ENCODE results near the gene GZMM. TPM values are rescaled to one million over a fixed set of nuclear protein-coding genes. Genes with fewer than 3 reads are reported as not detected.

The GZMM gene
- total and polyA plus RNA-seq, 2 experiments from 2014 or later = 0.29 TPM; not detected in 1

DNA sequence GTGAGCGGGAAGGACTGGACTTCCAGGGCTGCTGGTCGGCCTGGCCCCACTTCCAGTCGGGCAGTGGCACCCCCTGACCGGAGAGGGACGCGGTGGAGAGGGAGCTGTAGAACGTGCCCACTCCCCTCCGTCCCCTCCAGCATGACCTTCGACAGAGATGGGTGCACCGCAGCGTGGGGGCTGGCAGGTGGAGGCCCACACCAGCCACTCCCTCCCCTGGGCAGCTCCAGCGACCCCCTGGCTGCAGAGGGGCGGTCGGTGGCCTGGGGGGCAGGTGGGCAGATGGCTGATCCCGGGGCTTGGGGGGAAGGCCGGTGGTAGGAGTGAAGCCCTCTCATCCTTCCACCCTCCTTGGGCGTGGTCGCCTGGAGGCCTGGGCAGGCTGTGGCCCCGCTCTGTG is 48.2 kb downstream of the GZMM start (continued):
- TF ChIP-seq, protein P1, sequence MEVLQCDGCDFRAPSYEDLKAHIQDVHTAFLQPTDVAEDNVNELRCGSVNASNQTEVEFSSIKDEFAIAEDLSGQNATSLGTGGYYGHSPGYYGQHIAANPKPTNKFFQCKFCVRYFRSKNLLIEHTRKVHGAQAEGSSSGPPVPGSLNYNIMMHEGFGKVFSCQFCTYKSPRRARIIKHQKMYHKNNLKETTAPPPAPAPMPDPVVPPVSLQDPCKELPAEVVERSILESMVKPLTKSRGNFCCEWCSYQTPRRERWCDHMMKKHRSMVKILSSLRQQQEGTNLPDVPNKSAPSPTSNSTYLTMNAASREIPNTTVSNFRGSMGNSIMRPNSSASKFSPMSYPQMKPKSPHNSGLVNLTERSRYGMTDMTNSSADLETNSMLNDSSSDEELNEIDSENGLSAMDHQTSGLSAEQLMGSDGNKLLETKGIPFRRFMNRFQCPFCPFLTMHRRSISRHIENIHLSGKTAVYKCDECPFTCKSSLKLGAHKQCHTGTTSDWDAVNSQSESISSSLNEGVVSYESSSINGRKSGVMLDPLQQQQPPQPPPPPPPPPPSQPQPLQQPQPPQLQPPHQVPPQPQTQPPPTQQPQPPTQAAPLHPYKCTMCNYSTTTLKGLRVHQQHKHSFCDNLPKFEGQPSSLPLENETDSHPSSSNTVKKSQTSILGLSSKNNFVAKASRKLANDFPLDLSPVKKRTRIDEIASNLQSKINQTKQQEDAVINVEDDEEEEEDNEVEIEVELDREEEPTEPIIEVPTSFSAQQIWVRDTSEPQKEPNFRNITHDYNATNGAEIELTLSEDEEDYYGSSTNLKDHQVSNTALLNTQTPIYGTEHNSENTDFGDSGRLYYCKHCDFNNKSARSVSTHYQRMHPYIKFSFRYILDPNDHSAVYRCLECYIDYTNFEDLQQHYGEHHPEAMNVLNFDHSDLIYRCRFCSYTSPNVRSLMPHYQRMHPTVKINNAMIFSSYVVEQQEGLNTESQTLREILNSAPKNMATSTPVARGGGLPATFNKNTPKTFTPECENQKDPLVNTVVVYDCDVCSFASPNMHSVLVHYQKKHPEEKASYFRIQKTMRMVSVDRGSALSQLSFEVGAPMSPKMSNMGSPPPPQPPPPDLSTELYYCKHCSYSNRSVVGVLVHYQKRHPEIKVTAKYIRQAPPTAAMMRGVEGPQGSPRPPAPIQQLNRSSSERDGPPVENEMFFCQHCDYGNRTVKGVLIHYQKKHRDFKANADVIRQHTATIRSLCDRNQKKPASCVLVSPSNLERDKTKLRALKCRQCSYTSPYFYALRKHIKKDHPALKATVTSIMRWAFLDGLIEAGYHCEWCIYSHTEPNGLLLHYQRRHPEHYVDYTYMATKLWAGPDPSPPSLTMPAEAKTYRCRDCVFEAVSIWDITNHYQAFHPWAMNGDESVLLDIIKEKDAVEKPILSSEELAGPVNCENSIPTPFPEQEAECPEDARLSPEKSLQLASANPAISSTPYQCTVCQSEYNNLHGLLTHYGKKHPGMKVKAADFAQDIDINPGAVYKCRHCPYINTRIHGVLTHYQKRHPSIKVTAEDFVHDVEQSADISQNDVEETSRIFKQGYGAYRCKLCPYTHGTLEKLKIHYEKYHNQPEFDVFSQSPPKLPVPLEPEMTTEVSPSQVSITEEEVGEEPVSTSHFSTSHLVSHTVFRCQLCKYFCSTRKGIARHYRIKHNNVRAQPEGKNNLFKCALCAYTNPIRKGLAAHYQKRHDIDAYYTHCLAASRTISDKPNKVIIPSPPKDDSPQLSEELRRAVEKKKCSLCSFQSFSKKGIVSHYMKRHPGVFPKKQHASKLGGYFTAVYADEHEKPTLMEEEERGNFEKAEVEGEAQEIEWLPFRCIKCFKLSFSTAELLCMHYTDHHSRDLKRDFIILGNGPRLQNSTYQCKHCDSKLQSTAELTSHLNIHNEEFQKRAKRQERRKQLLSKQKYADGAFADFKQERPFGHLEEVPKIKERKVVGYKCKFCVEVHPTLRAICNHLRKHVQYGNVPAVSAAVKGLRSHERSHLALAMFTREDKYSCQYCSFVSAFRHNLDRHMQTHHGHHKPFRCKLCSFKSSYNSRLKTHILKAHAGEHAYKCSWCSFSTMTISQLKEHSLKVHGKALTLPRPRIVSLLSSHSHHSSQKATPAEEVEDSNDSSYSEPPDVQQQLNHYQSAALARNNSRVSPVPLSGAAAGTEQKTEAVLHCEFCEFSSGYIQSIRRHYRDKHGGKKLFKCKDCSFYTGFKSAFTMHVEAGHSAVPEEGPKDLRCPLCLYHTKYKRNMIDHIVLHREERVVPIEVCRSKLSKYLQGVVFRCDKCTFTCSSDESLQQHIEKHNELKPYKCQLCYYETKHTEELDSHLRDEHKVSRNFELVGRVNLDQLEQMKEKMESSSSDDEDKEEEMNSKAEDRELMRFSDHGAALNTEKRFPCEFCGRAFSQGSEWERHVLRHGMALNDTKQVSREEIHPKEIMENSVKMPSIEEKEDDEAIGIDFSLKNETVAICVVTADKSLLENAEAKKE (CRISPR knock-in tag; IDR thresholded peaks at IDR 0.05) = no peak

DNA sequence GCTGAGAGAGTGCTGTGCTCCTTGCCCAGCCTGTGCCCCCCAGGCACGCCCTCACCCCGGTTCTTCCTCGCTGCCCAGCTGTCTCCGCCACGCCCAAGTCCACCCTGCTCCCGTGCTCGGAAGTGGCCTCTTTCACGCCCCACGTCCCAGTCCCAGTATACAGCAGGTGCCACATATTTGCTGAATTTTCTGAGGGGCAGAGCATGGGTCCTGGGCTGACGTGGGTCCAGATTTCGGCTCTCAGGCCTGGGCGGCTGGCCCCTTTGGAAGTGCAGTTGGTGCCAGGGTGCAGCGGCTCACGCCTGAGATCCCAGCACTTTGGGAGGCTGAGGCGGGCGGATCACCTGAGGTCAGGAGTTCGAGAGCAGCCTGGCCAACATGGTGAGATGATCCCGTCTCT is 49.2 kb downstream of the GZMM start:
- Histone ChIP-seq H3K4me1 (ENCODE audit: insufficient read depth) (peaks cover 5% of the 10 kb centered on the region; the same call in 1 of the 2 replicates), H3F3A (replicated peaks; ENCODE audit: low read depth) (no peaks in the 10 kb centered on the region; the same call in 1 of the 2 replicates), H3K9me2 (ENCODE audit: insufficient read depth) (no peaks in the 10 kb centered on the region), H3K27ac (ENCODE audit: low read depth) (no peak overlapping the region), H3K36me3 (ENCODE audit: insufficient read depth) (no peaks in the 10 kb centered on the region), H3K4me2 (no peak overlapping the region), H3K27me3 (ENCODE audit: insufficient read depth) (peaks cover 31% of the 10 kb centered on the region), H2AFZ (no peak overlapping the region), H3K79me2 (replicated peaks; ENCODE audit: insufficient read depth) (no peaks in the 10 kb centered on the region), H3K4me3 (no peak overlapping the region), H4K20me1 (replicated peaks; ENCODE audit: insufficient read depth) (peaks cover 4% of the 10 kb centered on the region; the same call in 1 of the 2 replicates)
- no peak for DNase-seq (ENCODE audit: low spot score)
- Mint-ChIP-seq H3K9me3 (no peaks in the 10 kb centered on the region), H3K27ac (no peak overlapping the region), H3K27me3 (ENCODE audit: insufficient read depth, low read depth, poor library complexity) (peaks cover 36% of the 10 kb centered on the region), H3K4me1 (no peaks in the 10 kb centered on the region), H3K36me3 (ENCODE audit: low read depth) (no peaks in the 10 kb centered on the region), H3K4me3 (no peak overlapping the region)
- ATAC-seq = no peak
- TF ChIP-seq POLR2AphosphoS5 (IDR thresholded peaks at IDR 0.05; ENCODE audit: low read depth) (no peak), JUNB (IDR thresholded peaks at IDR 0.05; ENCODE audit: unreplicated experiment) (no peak), CREB1 (CRISPR knock-in tag; IDR thresholded peaks at IDR 0.05; ENCODE audit: low read depth) (no peak), EZH2 (IDR thresholded peaks at IDR 0.05; ENCODE audit: low read depth, unreplicated experiment) (no peak), EZH2phosphoT487 (IDR thresholded peaks at IDR 0.05; ENCODE audit: unreplicated experiment) (no peak)
- TF ChIP-seq, protein P1 (CRISPR knock-in tag; IDR thresholded peaks at IDR 0.05) = no peak
- TF ChIP-seq, protein P2, sequence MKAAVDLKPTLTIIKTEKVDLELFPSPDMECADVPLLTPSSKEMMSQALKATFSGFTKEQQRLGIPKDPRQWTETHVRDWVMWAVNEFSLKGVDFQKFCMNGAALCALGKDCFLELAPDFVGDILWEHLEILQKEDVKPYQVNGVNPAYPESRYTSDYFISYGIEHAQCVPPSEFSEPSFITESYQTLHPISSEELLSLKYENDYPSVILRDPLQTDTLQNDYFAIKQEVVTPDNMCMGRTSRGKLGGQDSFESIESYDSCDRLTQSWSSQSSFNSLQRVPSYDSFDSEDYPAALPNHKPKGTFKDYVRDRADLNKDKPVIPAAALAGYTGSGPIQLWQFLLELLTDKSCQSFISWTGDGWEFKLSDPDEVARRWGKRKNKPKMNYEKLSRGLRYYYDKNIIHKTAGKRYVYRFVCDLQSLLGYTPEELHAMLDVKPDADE (IDR thresholded peaks at IDR 0.05) = no peak

Measured in GM23338 (cell line).